GM12874 (cell line): Measurements from ENCODE around the gene COL5A3.
A peak's percentile ranks its signal among the peaks of the same experiment; 100 is the strongest.

Source experiments
- CTCF ChIP-seq: IDR thresholded peaks from 2 replicates; pipeline ENCODE4 v1.5.1; 2011; ENCODE audit warnings: low read depth, mild to moderate bottlenecking, control low read depth, low read length, moderate library complexity; ENCODE audit not compliant: insufficient read depth

Gene COL5A3

GRCh38 chr19:9934132-9934950 is 76.0 kb downstream of the COL5A3 start:
- TF ChIP-seq CTCF, result peak; percentile 97

GRCh38 chr19:9932835-9933234 is 77.5 kb downstream of the COL5A3 start:
- no peak for TF ChIP-seq CTCF

DNA sequence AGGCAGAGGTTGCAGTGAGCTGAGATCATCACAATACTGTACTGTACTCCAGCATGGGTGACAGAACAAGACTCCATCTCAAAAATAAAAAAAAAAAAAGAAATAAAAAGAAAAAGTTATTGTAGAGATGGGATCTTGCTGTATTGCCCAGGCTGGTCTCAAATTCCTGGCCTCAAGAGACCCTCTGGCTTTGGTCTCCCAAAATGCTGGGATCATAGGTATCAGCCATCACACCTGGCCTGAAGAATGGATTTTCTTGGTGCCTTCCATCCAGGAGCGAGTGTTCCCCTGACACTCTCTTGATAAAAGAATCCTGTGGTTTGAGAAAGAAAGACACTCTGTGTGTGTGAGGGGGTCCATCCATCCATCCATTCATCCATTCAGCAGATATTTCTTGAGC is 78.7 kb downstream of the COL5A3 start:
- no peak for TF ChIP-seq CTCF

- TF ChIP-seq CTCF, result no peak
These were observed 86.9 kb downstream of the COL5A3 start for GRCh38 chr19:9923440-9923839.

GRCh38 chr19:9917321-9917720 is 93.0 kb downstream of the COL5A3 start:
- no peak for TF ChIP-seq CTCF

- TF ChIP-seq CTCF, result no peak
These were observed 93.6 kb downstream of the COL5A3 start for GRCh38 chr19:9916719-9917118.

GRCh38 chr19:9914315-9915207 is 95.7 kb downstream of the COL5A3 start:
- peak; percentile 67 for TF ChIP-seq CTCF
